Measurements from ENCODE around the gene GFAP. TPM values are rescaled to one million over a fixed set of nuclear protein-coding genes. Genes with fewer than 3 reads are reported as not detected.
A peak's percentile ranks its signal among the peaks of the same experiment; 100 is the strongest.

The GFAP gene
- total and polyA plus RNA-seq, 2 experiments from 2014 or later: 0.10 TPM; not detected in 1

- Histone ChIP-seq H3K36me3 (replicated peaks; ENCODE audit: insufficient read depth, low read depth) (no peaks in the 10 kb centered on the region), H3K4me1 (ENCODE audit: insufficient read depth) (no peaks in the 10 kb centered on the region), H3K27ac (no peak overlapping the region), H3K4me3 (no peak overlapping the region), H3K4me2 (no peak overlapping the region), H4K20me1 (ENCODE audit: insufficient read depth, poor library complexity, severe bottlenecking) (no peaks in the 10 kb centered on the region), H3K27me3 (peaks cover 14% of the 10 kb centered on the region), H3K9me2 (replicated peaks; ENCODE audit: insufficient read depth) (no peaks in the 10 kb centered on the region), H3K9me3 (ENCODE audit: low read depth) (no peaks in the 10 kb centered on the region), H2AFZ (no peak overlapping the region), H3K79me2 (no peaks in the 10 kb centered on the region)
- 11% methylated on average over 9 of the region's 9 CpGs for WGBS (ENCODE audit: low lambda C conversion rate, missing lambda C conversion rate)
- peak; percentile 86 for TF ChIP-seq CTCF (IDR thresholded peaks at IDR 0.05; ENCODE audit: poor library complexity)
- TF ChIP-seq EZH2 (IDR thresholded peaks at IDR 0.05; ENCODE audit: borderline replicate concordance): no peak
- TF ChIP-seq EZH2phosphoT487 (IDR thresholded peaks at IDR 0.05; ENCODE audit: low read depth, severe bottlenecking, unreplicated experiment): no peak
- peak; percentile 89 for DNase-seq (ENCODE audit: low spot score)
Observed at GRCh38 chr17:44919885-44920564, 4.7 kb upstream of the GFAP start.

- Histone ChIP-seq H3K9me2 (replicated peaks; ENCODE audit: insufficient read depth) (no peaks in the 10 kb centered on the region), H3K27me3 (peaks cover 14% of the 10 kb centered on the region), H3K4me3 (no peak overlapping the region), H2AFZ (no peak overlapping the region), H3K4me1 (ENCODE audit: insufficient read depth) (no peaks in the 10 kb centered on the region), H3K4me2 (no peak overlapping the region), H3K36me3 (replicated peaks; ENCODE audit: insufficient read depth, low read depth) (no peaks in the 10 kb centered on the region), H3K27ac (no peak overlapping the region), H3K9me3 (ENCODE audit: low read depth) (no peaks in the 10 kb centered on the region), H4K20me1 (ENCODE audit: insufficient read depth, poor library complexity, severe bottlenecking) (no peaks in the 10 kb centered on the region), H3K79me2 (no peaks in the 10 kb centered on the region)
- no peak for DNase-seq (ENCODE audit: low spot score)
- WGBS (ENCODE audit: low lambda C conversion rate, missing lambda C conversion rate): 80% methylated on average over 2 of the region's 2 CpGs
- no peak for TF ChIP-seq EZH2 (IDR thresholded peaks at IDR 0.05; ENCODE audit: borderline replicate concordance)
Observed at GRCh38 chr17:44919411-44919810, 4.1 kb upstream of the GFAP start.

- peaks cover 14% of the 10 kb centered on the region for H3K27me3 ChIP-seq
- H3K4me2 ChIP-seq: no peak overlapping the region
- WGBS (ENCODE audit: low lambda C conversion rate, missing lambda C conversion rate): 95% methylated on average over 2 of the region's 2 CpGs
Observed at GRCh38 chr17:44918006-44918405, 2.7 kb upstream of the GFAP start.

More at GRCh38 chr17:44918006-44918405, 2.7 kb upstream of the GFAP start:
- no peak overlapping the region for H3K4me3 ChIP-seq
- H3K9me2 ChIP-seq (replicated peaks; ENCODE audit: insufficient read depth): no peaks in the 10 kb centered on the region
- H4K20me1 ChIP-seq (ENCODE audit: insufficient read depth, poor library complexity, severe bottlenecking): no peaks in the 10 kb centered on the region
- TF ChIP-seq EZH2 (IDR thresholded peaks at IDR 0.05; ENCODE audit: borderline replicate concordance) (no peak), EZH2phosphoT487 (IDR thresholded peaks at IDR 0.05; ENCODE audit: low read depth, severe bottlenecking, unreplicated experiment) (no peak), CTCF (IDR thresholded peaks at IDR 0.05; ENCODE audit: poor library complexity) (no peak)
- no peaks in the 10 kb centered on the region for H3K36me3 ChIP-seq (replicated peaks; ENCODE audit: insufficient read depth, low read depth)
- no peaks in the 10 kb centered on the region for H3K79me2 ChIP-seq
- H3K9me3 ChIP-seq (ENCODE audit: low read depth): no peaks in the 10 kb centered on the region
- no peaks in the 10 kb centered on the region for H3K4me1 ChIP-seq (ENCODE audit: insufficient read depth)
- no peak overlapping the region for H2AFZ ChIP-seq
- H3K27ac ChIP-seq: no peak overlapping the region
- no peak for DNase-seq (ENCODE audit: low spot score)
